T-helper 1 cell treated with Interleukin-12 subunit alpha and Interleukin-12 subunit beta and Interleukin-4 antibody, amounts not matched to agents 30 ng/mL and 1 ng/mL, for 36 hours (primary cell): Measurements from ENCODE around the gene IQCH. TPM values are rescaled to one million over a fixed set of nuclear protein-coding genes. Genes with fewer than 3 reads are reported as not detected.

ENCODE experiments used
- intact Hi-C: fragments of 100-400 bp; cut with micrococcal nuclease; formaldehyde crosslinking; loops from one replicate; pipeline ENCODE4 v1.15.1; 2024
- total RNA-seq: library from RNA; stranded (reverse); gene quantifications from 2 replicates; pipeline ENCODE4 v1.2.3, GENCODE V29; 2022

Gene IQCH
- total RNA-seq, 1 donor from 2014 or later = 0.47 TPM

GRCh38 chr15:67385971-67386370 lies 131.4 kb downstream of the IQCH start:
- intact Hi-C loops = no loop called here

GRCh38 chr15:67386947-67387346 lies 132.4 kb downstream of the IQCH start:
- intact Hi-C loops = no loop called here

- intact Hi-C loops = no loop called here
Observed at GRCh38 chr15:67389975-67390374, 135.4 kb downstream of the IQCH start.

- intact Hi-C loops = no loop called here
Observed at GRCh38 chr15:67394873-67395639, 140.5 kb downstream of the IQCH start.

- intact Hi-C loops = no loop called here
Observed at GRCh38 chr15:67396114-67396513, 141.5 kb downstream of the IQCH start.

- intact Hi-C loops = no loop called here
Observed at GRCh38 chr15:67397139-67397538, 142.6 kb downstream of the IQCH start.

- intact Hi-C loops = no loop called here
Observed at GRCh38 chr15:67399925-67400324, 145.3 kb downstream of the IQCH start.

GRCh38 chr15:67400890-67401289 lies 146.3 kb downstream of the IQCH start:
- intact Hi-C loops = no loop called here

- intact Hi-C loops = no loop called here
Observed at GRCh38 chr15:67401336-67401735, 146.8 kb downstream of the IQCH start.

- intact Hi-C loops = no loop called here
Observed at GRCh38 chr15:67403428-67404154, 149.0 kb downstream of the IQCH start.

- intact Hi-C loops = no loop called here
Observed at GRCh38 chr15:67405208-67406191, 150.9 kb downstream of the IQCH start.

GRCh38 chr15:67406257-67406861 lies 151.8 kb downstream of the IQCH start:
- intact Hi-C loops = no loop called here

- intact Hi-C loops = no loop called here
Observed at GRCh38 chr15:67407786-67408185, 153.2 kb downstream of the IQCH start.

- intact Hi-C loops = no loop called here
Observed at GRCh38 chr15:67409175-67409574, 154.6 kb downstream of the IQCH start.

- intact Hi-C loops = no loop called here
Observed at GRCh38 chr15:67411486-67411885, 156.9 kb downstream of the IQCH start.

GRCh38 chr15:67413770-67414390 lies 159.3 kb downstream of the IQCH start:
- intact Hi-C loops = no loop called here

GRCh38 chr15:67415181-67415580 lies 160.6 kb downstream of the IQCH start:
- intact Hi-C loops = no loop called here

- intact Hi-C loops = no loop called here
Observed at GRCh38 chr15:67416891-67417290, 162.3 kb downstream of the IQCH start.

GRCh38 chr15:67419705-67420104 lies 165.1 kb downstream of the IQCH start:
- intact Hi-C loops = no loop called here

- intact Hi-C loops = no loop called here
Observed at GRCh38 chr15:67420137-67420536, 165.6 kb downstream of the IQCH start.

GRCh38 chr15:67421105-67421504 lies 166.5 kb downstream of the IQCH start:
- intact Hi-C loops = no loop called here
